B cell (primary cell): ENCODE results near the gene SLC19A2. TPM values are rescaled to one million over a fixed set of nuclear protein-coding genes. Genes with fewer than 3 reads are reported as not detected.

Experiments
- ATAC-seq: fragments of 200-7000 bp; cut with Tn5 transposase; one replicate; pipeline ENCODE4 v1.10.0; 2021; ENCODE audit warnings: low read depth, mild to moderate bottlenecking, moderate number of reproducible peaks, moderate library complexity
- CTCF ChIA-PET: fragments of 350-600 bp; sonication (Branson Sonifier 250); formaldehyde crosslinking; loops from one replicate; lab custom pipeline; 2021; ENCODE audit warnings: antibody characterized with exemption, inconsistent platforms; lab: Charles Lee
- POLR2A ChIA-PET: fragments of 350-600 bp; sonication (Branson Sonifier 250); formaldehyde crosslinking; loops from one replicate; lab custom pipeline; 2021; ENCODE audit warnings: antibody characterized with exemption; lab: Charles Lee
- DNase-seq: peaks from one replicate; pipeline ENCODE4 v3.0.0; 2013
- H2AFZ ChIP-seq: 2 replicates; pipeline ENCODE4 v1.6.1; 2012; ENCODE audit warnings: mild to moderate bottlenecking, low read depth, low read length; ENCODE audit not compliant: insufficient read depth, poor library complexity, severe bottlenecking
- H3K27ac ChIP-seq, 2 donors: 1 replicate in 1 of 2; 2 replicates in 1 of 2; pipeline ENCODE4 v1.5.1; 2012 to 2013; ENCODE audit warnings: low read length in 2 of 2, mild to moderate bottlenecking in 2 of 2, moderate library complexity in 1 of 2
- H3K27me3 ChIP-seq, 4 experiments: fragments of 200-600 bp in 1 of 4; sonication (generic) in 1 of 4; replicated peaks in 1 of 4; 1 replicate in 2 of 4; 2 replicates in 2 of 4; pipeline versions ENCODE4 v1.6.1 to v1.7.0; 2013 to 2016; ENCODE audit warnings: low read length in 3 of 4, mild to moderate bottlenecking in 2 of 4, mixed read lengths in 1 of 4, moderate library complexity in 1 of 4; ENCODE audit not compliant: insufficient read depth in 4 of 4, control insufficient read depth in 3 of 4; ENCODE audit errors: control extremely low read depth in 1 of 4
- H3K36me3 ChIP-seq, 2 experiments: replicated peaks in 1 of 2; 1 replicate in 1 of 2; 2 replicates in 1 of 2; pipeline versions ENCODE4 v1.6.1 to v1.7.1; 2013; ENCODE audit warnings: low read length in 1 of 2; ENCODE audit not compliant: insufficient read depth in 2 of 2, control insufficient read depth in 1 of 2; ENCODE audit errors: control extremely low read depth in 1 of 2, extremely low read depth in 1 of 2
- H3K4me1 ChIP-seq, 2 donors: fragments of 200-600 bp in 1 of 2; sonication (generic) in 1 of 2; 1 replicate in 1 of 2; 2 replicates in 1 of 2; pipeline versions ENCODE4 v1.5.1 to v1.6.1; 2013 to 2017; ENCODE audit warnings: low read length in 2 of 2; ENCODE audit not compliant: control insufficient read depth in 2 of 2, insufficient read depth in 2 of 2
- H3K4me2 ChIP-seq: replicated peaks from 2 replicates; pipeline ENCODE3; 2012; ENCODE audit warnings: mild to moderate bottlenecking, low read depth, low read length; ENCODE audit not compliant: poor library complexity, severe bottlenecking
- H3K4me3 ChIP-seq, 5 experiments: fragments of 200-600 bp in 1 of 5; sonication (generic) in 1 of 5; 1 replicate in 3 of 5; 2 replicates in 2 of 5; pipeline versions ENCODE4 v1.5.1 to v1.7.0; 2011 to 2016; ENCODE audit warnings: low read length in 4 of 5, mild to moderate bottlenecking in 4 of 5, low read depth in 2 of 5, control low read depth in 1 of 5, moderate library complexity in 1 of 5; ENCODE audit not compliant: insufficient read depth in 1 of 5; ENCODE audit errors: control extremely low read depth in 1 of 5, extremely low read depth in 1 of 5
- H3K79me2 ChIP-seq: fragments of 200-600 bp; sonication (generic); one replicate; pipeline ENCODE4 v1.6.0; 2016; ENCODE audit warnings: low read length; ENCODE audit not compliant: control insufficient read depth, insufficient read depth
- H3K9ac ChIP-seq: fragments of 200-600 bp; sonication (generic); 2 replicates; pipeline ENCODE4 v1.6.1; 2017; ENCODE audit warnings: mild to moderate bottlenecking, low read length, moderate library complexity
- H3K9me3 ChIP-seq, 3 donors: one replicate each; pipeline versions ENCODE4 v1.6.1 to v1.7.1; 2013; ENCODE audit warnings: low read length in 2 of 3; ENCODE audit not compliant: control insufficient read depth in 2 of 3, insufficient read depth in 1 of 3; ENCODE audit errors: control extremely low read depth in 1 of 3
- H4K20me1 ChIP-seq: 2 replicates; pipeline ENCODE4 v1.6.0; 2012; ENCODE audit warnings: mild to moderate bottlenecking, low read length; ENCODE audit not compliant: insufficient read depth, control insufficient read depth, poor library complexity, severe bottlenecking
- H3K27ac Mint-ChIP-seq: one replicate; pipeline ENCODE4 v1.8.0; 2021; ENCODE audit warnings: mixed read lengths
- H3K27me3 Mint-ChIP-seq: one replicate; pipeline ENCODE4 v1.8.0; 2021; ENCODE audit warnings: mixed read lengths
- H3K4me1 Mint-ChIP-seq: one replicate; pipeline ENCODE4 v1.8.0; 2021; ENCODE audit warnings: mixed read lengths
- H3K4me3 Mint-ChIP-seq: one replicate; pipeline ENCODE4 v1.8.0; 2021; ENCODE audit warnings: mixed read lengths
- H3K9me3 Mint-ChIP-seq: one replicate; pipeline ENCODE4 v1.8.0; 2022; ENCODE audit warnings: mixed read lengths; ENCODE audit not compliant: insufficient read depth
- EZH2 ChIP-seq: IDR thresholded peaks from 2 replicates; pipeline ENCODE4 v1.6.1; 2012; ENCODE audit warnings: borderline replicate concordance, low read depth, mild to moderate bottlenecking, moderate library complexity, low read length; ENCODE audit not compliant: insufficient read depth, poor library complexity, severe bottlenecking
- WGBS: methylation state at CpG from one replicate; pipeline ENCODE4 v1.1.5; 2013; ENCODE audit warnings: missing lambda C conversion rate; ENCODE audit not compliant: insufficient coverage; 5-methylcytosine and 5-hydroxymethylcytosine counted together
- intact Hi-C: fragments of 100-400 bp; cut with micrococcal nuclease; formaldehyde crosslinking; loops from one replicate; pipeline ENCODE4 v1.10.0; 2022
- polyA plus RNA-seq: library from polyadenylated mRNA; depleted of rRNA; stranded (reverse); fragments of >200 nt; gene quantifications from 2 replicates; pipeline ENCODE4 v1.2.3, GENCODE V29; 2012
- small RNA-seq: library from RNA; depleted of rRNA; stranded (forward); fragments of <200 nt; gene quantifications from one replicate; pipeline ENCODE3, GENCODE V24; 2012; ENCODE audit warnings: low replicate concordance, low read depth; ENCODE audit not compliant: insufficient read length
- total RNA-seq, 2 donors: library from RNA; stranded (reverse); fragments of 120-200 nt in 1 of 2; gene quantifications; 1 replicate in 1 of 2; 2 replicates in 1 of 2; pipeline versions ENCODE4 v1.2.3 to v1.2.4, GENCODE V29; 2013 to 2022
- TF ChIP-seq, protein P1 (sequence below): fragments of 200-600 bp; IDR thresholded peaks from one replicate; pipeline ENCODE4 v1.8.0; 2022; ENCODE audit warnings: antibody characterized with exemption, mild to moderate bottlenecking

Gene SLC19A2
- total and polyA plus RNA-seq, 2 donors (not counting 1 experiment from before 2014, with no cell fraction given), result 1.5 to 3.9 TPM

DNA sequence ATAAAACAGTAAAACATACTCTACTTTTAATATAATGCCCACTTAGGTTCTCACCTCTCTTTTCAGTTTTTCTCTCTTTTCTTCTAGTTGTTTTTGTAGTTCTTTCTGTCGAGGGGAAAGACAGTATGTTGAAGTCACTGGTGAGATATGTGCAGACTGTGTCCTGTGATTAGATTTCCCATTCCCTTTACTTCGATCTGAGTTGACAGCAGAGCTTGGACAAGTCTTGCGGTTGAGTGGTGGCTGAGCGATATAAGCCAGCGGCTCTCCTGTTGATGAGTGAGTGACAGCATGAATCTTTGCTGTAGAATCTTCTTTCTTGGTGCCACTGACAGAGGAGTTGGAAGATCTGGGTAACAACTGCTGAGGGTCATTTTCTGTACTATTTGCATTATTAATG is 64.4 kb downstream of the SLC19A2 start:
- intact Hi-C loops, result no loop called here
- DNase-seq (no peak), ATAC-seq (no peak)
- no peaks in the 10 kb centered on the region for H3K4me1 Mint-ChIP-seq
- Histone ChIP-seq H3K36me3 (no peaks in the 10 kb centered on the region), H2AFZ (no peak overlapping the region), H3K9ac (no peak overlapping the region), H3K9me3 (no peaks in the 10 kb centered on the region), H3K4me1 (no peaks in the 10 kb centered on the region), H3K4me3 (no peak overlapping the region), H3K79me2 (no peaks in the 10 kb centered on the region), H3K27me3 (peaks cover 0 to 6% (median 1%) of the 10 kb centered on the region in 4 experiments), H4K20me1 (no peaks in the 10 kb centered on the region), H3K4me2 (no peak overlapping the region), H3K27ac (no peak overlapping the region)
- TF ChIP-seq EZH2, result no peak
- TF ChIP-seq, protein P1, sequence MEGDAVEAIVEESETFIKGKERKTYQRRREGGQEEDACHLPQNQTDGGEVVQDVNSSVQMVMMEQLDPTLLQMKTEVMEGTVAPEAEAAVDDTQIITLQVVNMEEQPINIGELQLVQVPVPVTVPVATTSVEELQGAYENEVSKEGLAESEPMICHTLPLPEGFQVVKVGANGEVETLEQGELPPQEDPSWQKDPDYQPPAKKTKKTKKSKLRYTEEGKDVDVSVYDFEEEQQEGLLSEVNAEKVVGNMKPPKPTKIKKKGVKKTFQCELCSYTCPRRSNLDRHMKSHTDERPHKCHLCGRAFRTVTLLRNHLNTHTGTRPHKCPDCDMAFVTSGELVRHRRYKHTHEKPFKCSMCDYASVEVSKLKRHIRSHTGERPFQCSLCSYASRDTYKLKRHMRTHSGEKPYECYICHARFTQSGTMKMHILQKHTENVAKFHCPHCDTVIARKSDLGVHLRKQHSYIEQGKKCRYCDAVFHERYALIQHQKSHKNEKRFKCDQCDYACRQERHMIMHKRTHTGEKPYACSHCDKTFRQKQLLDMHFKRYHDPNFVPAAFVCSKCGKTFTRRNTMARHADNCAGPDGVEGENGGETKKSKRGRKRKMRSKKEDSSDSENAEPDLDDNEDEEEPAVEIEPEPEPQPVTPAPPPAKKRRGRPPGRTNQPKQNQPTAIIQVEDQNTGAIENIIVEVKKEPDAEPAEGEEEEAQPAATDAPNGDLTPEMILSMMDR, result no peak
- no peaks in the 10 kb centered on the region for H3K9me3 Mint-ChIP-seq
- H3K27me3 Mint-ChIP-seq, result peaks cover 28% of the 10 kb centered on the region
- H3K27ac Mint-ChIP-seq, result no peak overlapping the region
- WGBS, result 100% methylated on average over 3 of the region's 5 CpGs
- no peak overlapping the region for H3K4me3 Mint-ChIP-seq
- ChIA-PET CTCF (no interaction called here), POLR2A (no interaction called here)

- ATAC-seq (no peak), DNase-seq (no peak)
- Histone ChIP-seq H3K9me3 (no peaks in the 10 kb centered on the region), H3K36me3 (no peaks in the 10 kb centered on the region), H3K27ac (no peak overlapping the region), H4K20me1 (no peaks in the 10 kb centered on the region), H3K9ac (no peak overlapping the region), H3K4me1 (no peaks in the 10 kb centered on the region), H2AFZ (no peak overlapping the region), H3K4me3 (no peak overlapping the region), H3K79me2 (no peaks in the 10 kb centered on the region), H3K27me3 (no peaks in the 10 kb centered on the region), H3K4me2 (no peak overlapping the region)
- no peak overlapping the region for H3K4me3 Mint-ChIP-seq
- 100% methylated on average over 2 of the region's 2 CpGs for WGBS
- no peaks in the 10 kb centered on the region for H3K27me3 Mint-ChIP-seq
- TF ChIP-seq, protein P1, result no peak
- no peak for TF ChIP-seq EZH2
- no peak overlapping the region for H3K27ac Mint-ChIP-seq
- ChIA-PET POLR2A (no interaction called here), CTCF (no interaction called here)
- intact Hi-C loops, result no loop called here
- H3K9me3 Mint-ChIP-seq, result peaks cover 3% of the 10 kb centered on the region
- no peaks in the 10 kb centered on the region for H3K4me1 Mint-ChIP-seq
These were observed 70.8 kb downstream of the SLC19A2 start for GRCh38 chr1:169414952-169415351.

Small RNA genes within 50 kb of the gene (small RNA-seq; reads per million reads assigned to genes)
- gene AL021068.2, result not detected

Other genes starting within 250 kb of the SLC19A2 start
- gene NME7, start 118.1 kb downstream of the SLC19A2 start, total RNA-seq, result 13.1 and 14.3 TPM in 2 replicates
- 3.3 and 8.7 TPM in 2 replicates for gene NME7, start 118.1 kb downstream of the SLC19A2 start, polyA plus RNA-seq
- gene BLZF1, start 117.7 kb downstream of the SLC19A2 start, total RNA-seq, result 20.1 and 21.3 TPM in 2 replicates
- gene BLZF1, start 117.7 kb downstream of the SLC19A2 start, polyA plus RNA-seq, result 5.9 and 8.4 TPM in 2 replicates
- not detected in 2 replicates for gene CCDC181, start 58.5 kb downstream of the SLC19A2 start, total RNA-seq
- gene CCDC181, start 58.5 kb downstream of the SLC19A2 start, polyA plus RNA-seq, result not detected in 2 replicates
- gene F5, start 100.5 kb upstream of the SLC19A2 start, total RNA-seq, result 0.15 and 0.27 TPM in 2 replicates
- 0.01 and 0.06 TPM in 2 replicates for gene F5, start 100.5 kb upstream of the SLC19A2 start, polyA plus RNA-seq
- gene SELP, start 144.2 kb upstream of the SLC19A2 start, total RNA-seq, result 0.87 and 0.99 TPM in 2 replicates
- 1.9 and 2.7 TPM in 2 replicates for gene SELP, start 144.2 kb upstream of the SLC19A2 start, polyA plus RNA-seq
- 250 and 262 TPM in 2 replicates for gene SELL, start 225.7 kb upstream of the SLC19A2 start, total RNA-seq
- 212 and 258 TPM in 2 replicates for gene SELL, start 225.7 kb upstream of the SLC19A2 start, polyA plus RNA-seq
- not detected in 2 replicates for gene SELE, start 248.1 kb upstream of the SLC19A2 start, total RNA-seq
- gene SELE, start 248.1 kb upstream of the SLC19A2 start, polyA plus RNA-seq, result not detected in 2 replicates